Mesenchymal stem cell (in vitro differentiated cells and primary cell): ENCODE results near the gene GABRR2.

ENCODE experiments used
- DNase-seq: peaks from one replicate; pipeline ENCODE4 v3.0.0-alpha.2; 2013
- H2AFZ ChIP-seq: one replicate; pipeline ENCODE4 v1.6.1; 2013; ENCODE audit warnings: low read depth, mild to moderate bottlenecking, control low read depth, inconsistent platforms, low read length, moderate library complexity
- H2AK5ac ChIP-seq: 2 replicates; pipeline ENCODE4 v1.6.1; 2013; ENCODE audit warnings: low read length, moderate library complexity, mild to moderate bottlenecking, inconsistent platforms; ENCODE audit not compliant: severe bottlenecking
- H2BK120ac ChIP-seq: one replicate; pipeline ENCODE4 v1.6.1; 2013; ENCODE audit warnings: low read depth, mild to moderate bottlenecking, inconsistent platforms, low read length, moderate library complexity
- H2BK12ac ChIP-seq, 2 experiments: one replicate each; pipeline ENCODE4 v1.6.1; 2013; ENCODE audit warnings: inconsistent platforms in 2 of 2, low read length in 2 of 2, mild to moderate bottlenecking in 2 of 2, moderate library complexity in 2 of 2, control low read depth in 1 of 2
- H2BK15ac ChIP-seq: one replicate; pipeline ENCODE4 v1.6.1; 2013; ENCODE audit warnings: mild to moderate bottlenecking, low read depth, inconsistent platforms; ENCODE audit not compliant: poor library complexity, severe bottlenecking
- H2BK5ac ChIP-seq: 2 replicates; pipeline ENCODE4 v1.6.1; 2013; ENCODE audit warnings: low read depth, mild to moderate bottlenecking, low read length, control low read depth, inconsistent platforms; ENCODE audit not compliant: poor library complexity, severe bottlenecking
- H3K14ac ChIP-seq, 2 experiments: one replicate each; pipeline ENCODE4 v1.6.1; 2013; ENCODE audit warnings: inconsistent platforms in 2 of 2, low read length in 2 of 2, control low read depth in 1 of 2, mild to moderate bottlenecking in 1 of 2, moderate library complexity in 1 of 2
- H3K18ac ChIP-seq, 2 experiments: one replicate each; pipeline ENCODE4 v1.6.1; 2013; ENCODE audit warnings: inconsistent platforms in 2 of 2, low read length in 2 of 2, control low read depth in 1 of 2, low read depth in 1 of 2, mild to moderate bottlenecking in 1 of 2
- H3K23ac ChIP-seq, 2 experiments: one replicate each; pipeline ENCODE4 v1.6.1; 2013; ENCODE audit warnings: inconsistent platforms in 2 of 2, low read length in 2 of 2, mild to moderate bottlenecking in 2 of 2, moderate library complexity in 2 of 2, control low read depth in 1 of 2
- H3K27ac ChIP-seq: 2 replicates; pipeline ENCODE4 v1.5.1; 2013; ENCODE audit warnings: mild to moderate bottlenecking, moderate library complexity, low read length, control low read depth, inconsistent platforms; ENCODE audit not compliant: poor library complexity, severe bottlenecking
- H3K27me3 ChIP-seq, 2 experiments: 2 replicates each; pipeline versions ENCODE4 v1.6.1 to v1.7.0; 2013; ENCODE audit warnings: low read length in 2 of 2, mild to moderate bottlenecking in 2 of 2, moderate library complexity in 2 of 2, control low read depth in 1 of 2, inconsistent platforms in 1 of 2; ENCODE audit not compliant: control insufficient read depth in 1 of 2, insufficient read depth in 1 of 2
- H3K36me3 ChIP-seq, 2 experiments: 2 replicates each; pipeline versions ENCODE4 v1.6.1 to v1.7.0; 2013; ENCODE audit warnings: low read length in 2 of 2, control low read depth in 1 of 2, inconsistent platforms in 1 of 2, low read depth in 1 of 2, mild to moderate bottlenecking in 1 of 2; ENCODE audit not compliant: insufficient read depth in 2 of 2, control insufficient read depth in 1 of 2
- H3K4ac ChIP-seq, 2 experiments: one replicate each; pipeline ENCODE4 v1.6.1; 2013; ENCODE audit warnings: inconsistent platforms in 2 of 2, low read length in 2 of 2, mild to moderate bottlenecking in 2 of 2, moderate library complexity in 2 of 2, control low read depth in 1 of 2, low read depth in 1 of 2
- H3K4me1 ChIP-seq: 2 replicates; pipeline ENCODE4 v1.6.1; 2013; ENCODE audit warnings: low read depth, low read length, control low read depth; ENCODE audit not compliant: control insufficient read depth, insufficient read depth
- H3K4me2 ChIP-seq: 2 replicates; pipeline ENCODE4 v1.6.1; 2013; ENCODE audit warnings: low read length, mild to moderate bottlenecking, inconsistent platforms; ENCODE audit not compliant: poor library complexity, severe bottlenecking
- H3K4me3 ChIP-seq, 2 experiments: 2 replicates each; pipeline versions ENCODE4 v1.5.1 to v1.7.0; 2013; ENCODE audit warnings: low read length in 2 of 2, mild to moderate bottlenecking in 2 of 2, control low read depth in 1 of 2, low read depth in 1 of 2; ENCODE audit not compliant: insufficient read depth in 1 of 2
- H3K79me1 ChIP-seq: replicated peaks from 2 replicates; pipeline ENCODE4 v1.6.1; 2013; ENCODE audit warnings: mild to moderate bottlenecking, control low read depth, low read length, inconsistent platforms; ENCODE audit not compliant: poor library complexity, severe bottlenecking
- H3K9ac ChIP-seq: 2 replicates; pipeline ENCODE4 v1.7.0; 2013; ENCODE audit warnings: mild to moderate bottlenecking, low read length, moderate library complexity
- H3K9me3 ChIP-seq: 2 replicates; pipeline ENCODE4 v1.7.0; 2013; ENCODE audit warnings: mild to moderate bottlenecking, low read length; ENCODE audit not compliant: control insufficient read depth
- H4K8ac ChIP-seq: one replicate; pipeline ENCODE4 v1.6.1; 2013; ENCODE audit warnings: inconsistent platforms, mild to moderate bottlenecking, low read length, moderate library complexity
- H4K91ac ChIP-seq: one replicate; pipeline ENCODE4 v1.6.1; 2013; ENCODE audit warnings: mild to moderate bottlenecking, low read length, inconsistent platforms
- WGBS: methylation state at CpG from one replicate; pipeline ENCODE4 v1.1.7; 2013; ENCODE audit warnings: mixed read lengths; 5-methylcytosine and 5-hydroxymethylcytosine counted together

The GABRR2 gene

DNA sequence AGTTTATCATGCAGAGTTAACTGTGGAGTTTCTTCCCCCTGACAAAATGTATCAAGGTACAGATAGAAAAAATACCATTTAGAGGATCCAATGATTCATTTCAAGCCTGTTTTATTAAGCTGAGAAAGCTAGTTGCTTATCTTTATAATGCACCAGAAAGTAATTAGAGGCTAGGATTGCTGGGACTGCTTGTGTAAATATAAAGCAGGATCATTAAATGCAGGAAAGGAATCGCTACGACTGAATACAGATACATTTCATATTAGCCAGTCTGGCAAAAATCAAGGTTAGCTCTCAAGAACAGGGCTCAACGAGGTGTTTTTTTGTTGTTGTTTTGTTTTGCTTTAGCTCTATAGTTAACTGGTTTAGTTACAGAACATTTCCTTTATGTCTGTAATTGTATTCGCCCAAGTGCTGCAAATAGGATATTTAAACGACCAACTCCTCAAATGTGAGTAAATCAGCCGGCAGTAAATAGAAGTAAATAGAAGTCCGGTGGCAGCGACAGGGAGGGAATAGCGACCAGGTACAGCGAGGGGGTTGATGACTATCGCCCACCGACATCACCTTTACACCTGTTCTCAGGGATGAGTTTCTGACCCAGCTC, 36.7 kb upstream of the GABRR2 start:
- Histone ChIP-seq H2BK12ac (peak overlapping the region; percentile 54 to 82), H4K8ac (peak overlapping the region; percentile 97), H3K14ac (peak overlapping the region in 1 of 2 experiments; percentile 90), H2AK5ac (no peak overlapping the region), H3K18ac (peak overlapping the region; percentile 97 to 99), H3K4me2 (peak overlapping the region; percentile 82), H3K4me3 (peak overlapping the region; percentile 85 to 94), H3K27ac (peak overlapping the region; percentile 28), H2BK5ac (no peak overlapping the region), H2BK15ac (no peak overlapping the region), H3K4me1 (peaks cover 13% of the 10 kb centered on the region), H3K79me1 (peaks cover 2% of the 10 kb centered on the region), H3K4ac (peak overlapping the region; percentile 97 to 99), H3K23ac (peak overlapping the region; percentile 44 to 83), H3K27me3 (no peaks in the 10 kb centered on the region), H3K36me3 (peaks cover 0 to 2% of the 10 kb centered on the region in 2 experiments), H2AFZ (peak overlapping the region; percentile 82), H2BK120ac (no peak overlapping the region), H4K91ac (peak overlapping the region; percentile 97), H3K9ac (peak overlapping the region; percentile 96), H3K9me3 (no peaks in the 10 kb centered on the region)
- WGBS = 10% methylated on average over 3 of the region's 12 CpGs
- peak; percentile 31 for DNase-seq

DNA sequence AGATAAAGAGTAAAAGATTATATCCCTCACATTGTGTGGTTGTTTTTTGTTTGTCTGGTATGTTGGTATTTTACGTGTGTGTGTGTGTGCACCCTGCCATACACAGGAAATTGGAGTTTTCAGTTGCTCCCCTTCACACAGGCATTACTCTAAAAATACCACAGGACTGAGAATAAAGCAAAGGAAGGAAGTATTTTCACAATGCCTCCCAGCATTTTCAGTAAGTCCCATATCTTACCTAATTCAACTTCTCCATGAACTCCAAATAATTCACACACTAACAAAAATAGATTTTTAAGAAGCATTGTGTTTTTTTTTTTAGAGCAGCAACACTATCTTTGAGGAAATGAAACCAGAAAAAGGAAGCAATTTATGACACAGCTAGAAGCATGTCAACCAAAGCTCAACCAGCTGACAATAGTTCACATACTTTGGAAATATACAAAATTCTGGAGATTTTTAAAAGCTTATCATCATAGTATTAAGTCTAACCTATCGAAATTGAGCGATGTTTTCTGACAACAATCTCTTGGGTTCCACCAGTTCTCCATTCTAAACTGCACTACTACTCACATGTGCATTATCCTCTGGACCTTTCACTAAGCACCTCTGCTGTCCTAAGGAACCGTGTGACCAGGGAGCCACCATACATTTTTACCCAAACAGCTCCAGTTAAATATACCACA, 35.3 kb upstream of the GABRR2 start:
- Histone ChIP-seq H4K91ac (no peak overlapping the region), H3K4ac (no peak overlapping the region), H2BK12ac (no peak overlapping the region), H3K23ac (no peak overlapping the region), H2BK120ac (no peak overlapping the region), H2AK5ac (no peak overlapping the region), H3K4me2 (peak overlapping the region; percentile 18), H3K79me1 (peaks cover 5% of the 10 kb centered on the region), H3K27me3 (no peaks in the 10 kb centered on the region), H2AFZ (no peak overlapping the region), H4K8ac (no peak overlapping the region), H3K9ac (peak overlapping the region; percentile 51), H3K4me3 (peak overlapping the region in 1 of 2 experiments; percentile 94), H3K36me3 (peaks cover 0 to 2% of the 10 kb centered on the region in 2 experiments), H3K27ac (no peak overlapping the region), H3K18ac (no peak overlapping the region), H3K9me3 (no peaks in the 10 kb centered on the region), H2BK5ac (no peak overlapping the region), H3K14ac (no peak overlapping the region), H2BK15ac (no peak overlapping the region), H3K4me1 (peaks cover 18% of the 10 kb centered on the region)
- 69% methylated on average over 3 of the region's 4 CpGs for WGBS
- peak; percentile 37 for DNase-seq

DNA sequence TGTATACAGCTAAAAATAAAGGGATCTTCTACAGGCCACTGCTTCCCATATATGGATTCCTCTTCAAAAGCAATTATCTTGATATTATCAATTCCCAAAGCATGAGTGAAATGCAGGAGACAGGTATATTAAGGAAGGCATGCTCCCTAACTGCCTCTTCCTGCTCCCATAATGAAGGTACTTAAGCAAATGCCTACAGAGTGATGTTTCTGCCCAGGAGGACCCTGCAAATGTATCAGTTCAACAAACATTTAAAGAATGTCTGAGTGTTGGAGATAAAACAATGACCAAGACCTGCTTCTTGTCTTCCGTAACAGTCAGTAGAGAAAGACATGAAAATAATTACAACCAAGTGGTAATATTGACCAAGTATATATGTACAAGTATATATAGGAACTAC, 33.3 kb upstream of the GABRR2 start:
- no peak overlapping the region for H2BK12ac ChIP-seq
- peaks cover 0 to 2% of the 10 kb centered on the region in 2 experiments for H3K36me3 ChIP-seq
- H2AFZ ChIP-seq = no peak overlapping the region
- H3K18ac ChIP-seq = no peak overlapping the region
- H2AK5ac ChIP-seq = no peak overlapping the region
- DNase-seq = no peak
- H2BK5ac ChIP-seq = no peak overlapping the region
- no peak overlapping the region for H3K4me2 ChIP-seq
- no peak overlapping the region for H2BK120ac ChIP-seq
- WGBS = no CpG with 5 or more reads among the region's 1 CpG
- no peaks in the 10 kb centered on the region for H3K9me3 ChIP-seq
- H3K4me1 ChIP-seq = peaks cover 18% of the 10 kb centered on the region
- H2BK15ac ChIP-seq = no peak overlapping the region
- no peak overlapping the region for H3K4ac ChIP-seq
- H3K14ac ChIP-seq = no peak overlapping the region
- no peaks in the 10 kb centered on the region for H3K27me3 ChIP-seq
- H3K4me3 ChIP-seq = no peak overlapping the region
- peaks cover 13% of the 10 kb centered on the region for H3K79me1 ChIP-seq
- no peak overlapping the region for H4K8ac ChIP-seq
- H4K91ac ChIP-seq = no peak overlapping the region
- no peak overlapping the region for H3K27ac ChIP-seq
- no peak overlapping the region for H3K23ac ChIP-seq
- H3K9ac ChIP-seq = no peak overlapping the region

DNA sequence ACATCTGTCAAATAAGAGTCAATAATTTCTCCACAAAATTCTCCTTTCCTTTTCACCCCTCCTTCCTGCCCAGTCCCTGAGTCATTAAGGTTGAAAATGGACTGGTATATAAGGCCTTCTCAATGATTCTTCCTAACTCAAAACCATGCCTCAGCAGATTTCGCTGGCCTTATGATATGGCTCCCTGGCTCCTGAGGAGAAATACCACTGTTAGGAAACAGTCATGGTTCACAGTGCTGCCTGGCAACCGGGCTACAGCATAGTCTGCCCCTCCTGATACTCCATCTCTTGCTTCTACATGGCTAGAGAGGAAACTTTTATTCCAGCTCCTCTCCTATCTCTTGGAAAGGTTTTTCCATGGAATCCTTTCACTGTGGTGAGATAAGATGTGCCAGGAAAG, 32.7 kb upstream of the GABRR2 start:
- 91% methylated on average over 2 of the region's 2 CpGs for WGBS

More for the DNA sequence above, 32.7 kb upstream of the GABRR2 start:
- Histone ChIP-seq H2BK120ac (no peak overlapping the region), H3K27me3 (no peaks in the 10 kb centered on the region), H3K18ac (no peak overlapping the region), H3K27ac (no peak overlapping the region), H2BK5ac (no peak overlapping the region), H3K9ac (no peak overlapping the region), H2AK5ac (peak overlapping the region; percentile 38), H2BK15ac (no peak overlapping the region), H3K79me1 (peaks cover 13% of the 10 kb centered on the region), H3K36me3 (peaks cover 0 to 2% of the 10 kb centered on the region in 2 experiments), H3K14ac (no peak overlapping the region), H3K23ac (no peak overlapping the region), H2BK12ac (no peak overlapping the region), H4K8ac (no peak overlapping the region), H3K4ac (no peak overlapping the region), H3K4me2 (no peak overlapping the region), H2AFZ (no peak overlapping the region), H3K9me3 (no peaks in the 10 kb centered on the region), H4K91ac (no peak overlapping the region), H3K4me3 (no peak overlapping the region), H3K4me1 (peaks cover 15% of the 10 kb centered on the region)
- no peak for DNase-seq
